HG02623 (cell line): Measurements from ENCODE around the gene UNK.
"Not testable (repeated sequence)": the region's sequence is repeated elsewhere in the genome, so short reads cannot be mapped to it uniquely, and the experiment has no call there.

Source experiments
- ATAC-seq: cut with Tn5 transposase; IDR thresholded peaks from one replicate; pipeline ENCODE4 v1.9.1; 2021; ENCODE audit warnings: moderate library complexity; ENCODE audit not compliant: unreplicated experiment

UNK gene

DNA sequence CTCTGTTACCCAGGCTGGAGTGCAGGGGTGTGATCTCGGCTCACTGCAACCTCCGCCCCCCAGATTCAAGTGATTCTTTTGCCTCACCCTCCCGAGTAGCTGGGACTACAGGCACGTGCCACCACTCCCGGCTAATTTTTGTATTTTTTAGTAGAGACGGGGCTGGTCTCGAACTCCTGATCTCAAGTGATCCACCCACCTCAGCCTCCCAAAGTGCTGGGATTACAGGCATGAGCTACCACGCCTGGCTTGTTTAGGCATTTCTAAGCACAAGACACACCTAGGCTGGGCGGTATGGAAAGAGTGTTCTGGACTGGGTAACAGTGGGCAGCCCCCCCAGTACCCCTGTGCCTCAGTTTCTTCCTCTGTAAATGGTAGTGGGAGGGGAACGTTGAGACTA lies 85.6 kb downstream of the UNK start:
- not testable (repeated sequence) for ATAC-seq

DNA sequence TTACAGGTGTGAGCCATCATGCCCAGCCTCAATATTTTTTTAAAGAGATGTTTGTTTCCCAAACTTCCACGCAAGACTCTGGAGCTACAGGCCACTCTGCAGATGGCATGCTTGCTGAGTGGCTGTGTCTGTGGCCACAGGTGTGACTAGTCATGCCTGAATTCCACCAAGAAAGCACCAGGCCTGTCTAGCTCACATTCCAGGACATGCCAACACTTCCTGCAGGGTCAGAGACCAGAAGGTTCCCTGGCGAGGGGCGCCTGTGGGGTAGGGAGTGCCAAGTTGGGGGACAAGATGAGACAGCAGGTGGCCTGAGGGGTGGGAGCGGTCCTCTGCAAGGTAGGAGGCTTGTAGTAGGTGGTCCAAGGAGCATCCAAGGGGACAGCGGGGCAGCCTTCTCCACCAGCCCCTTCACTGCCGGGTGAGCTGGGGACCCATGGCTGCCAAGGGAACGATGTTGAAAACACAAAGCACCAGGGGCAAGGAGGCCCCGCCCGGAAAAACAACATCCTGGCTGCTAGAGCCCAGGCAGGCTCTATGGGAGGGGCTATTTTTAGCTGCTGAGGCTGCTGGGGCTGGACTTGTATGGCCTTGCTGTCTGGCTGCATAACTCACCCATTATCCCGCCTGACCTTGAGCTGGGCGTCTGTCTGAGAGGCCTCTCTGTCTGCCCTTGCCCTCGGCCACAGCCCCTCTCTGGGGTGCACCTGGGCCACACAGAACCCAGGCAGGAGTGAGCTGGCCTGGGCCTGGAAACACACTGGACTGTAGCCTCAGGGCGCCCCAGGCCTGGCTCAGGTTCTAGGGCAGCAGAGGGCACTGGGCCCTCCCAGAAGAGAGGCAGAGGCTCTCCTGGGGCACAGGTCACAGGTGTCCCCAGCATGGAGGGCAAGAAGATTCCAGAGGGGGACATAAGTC lies 88.1 kb downstream of the UNK start:
- ATAC-seq, result no peak

DNA sequence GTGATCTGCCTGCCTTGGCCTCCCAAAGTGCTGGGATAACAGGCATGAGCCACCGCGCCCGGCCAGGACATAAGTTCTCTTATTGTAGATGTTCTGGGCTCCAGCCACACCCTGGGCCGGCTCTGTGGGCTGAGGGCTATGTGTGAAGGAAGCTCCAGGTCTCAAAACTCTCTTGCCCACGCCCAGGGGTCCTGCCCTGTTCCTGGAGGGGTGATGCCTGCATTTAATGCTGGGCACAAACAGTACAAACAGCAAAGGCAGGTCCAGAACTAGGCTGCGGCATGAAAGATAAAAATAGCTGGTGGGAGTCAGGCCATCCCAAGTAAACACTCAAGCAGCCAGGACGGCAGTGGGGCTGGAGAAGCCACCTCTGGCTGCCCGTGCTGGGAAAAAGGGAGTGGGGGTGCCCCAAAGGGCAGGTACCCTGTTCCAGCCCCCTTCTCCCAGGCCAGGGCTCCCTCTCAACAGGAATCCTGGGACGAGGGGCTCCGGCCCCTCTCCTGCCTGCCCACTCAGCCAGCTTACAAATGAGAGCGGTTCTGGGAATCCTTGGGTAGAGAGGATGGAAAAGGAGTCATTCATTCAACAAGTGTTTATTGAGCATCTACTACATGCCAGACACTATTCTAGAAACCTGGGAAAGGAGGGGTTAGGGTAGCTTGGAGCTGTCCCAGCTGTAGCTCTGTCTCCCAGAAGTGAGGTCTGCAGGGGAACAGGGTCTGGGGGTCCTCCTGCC lies 89.1 kb downstream of the UNK start:
- ATAC-seq, result no peak

DNA sequence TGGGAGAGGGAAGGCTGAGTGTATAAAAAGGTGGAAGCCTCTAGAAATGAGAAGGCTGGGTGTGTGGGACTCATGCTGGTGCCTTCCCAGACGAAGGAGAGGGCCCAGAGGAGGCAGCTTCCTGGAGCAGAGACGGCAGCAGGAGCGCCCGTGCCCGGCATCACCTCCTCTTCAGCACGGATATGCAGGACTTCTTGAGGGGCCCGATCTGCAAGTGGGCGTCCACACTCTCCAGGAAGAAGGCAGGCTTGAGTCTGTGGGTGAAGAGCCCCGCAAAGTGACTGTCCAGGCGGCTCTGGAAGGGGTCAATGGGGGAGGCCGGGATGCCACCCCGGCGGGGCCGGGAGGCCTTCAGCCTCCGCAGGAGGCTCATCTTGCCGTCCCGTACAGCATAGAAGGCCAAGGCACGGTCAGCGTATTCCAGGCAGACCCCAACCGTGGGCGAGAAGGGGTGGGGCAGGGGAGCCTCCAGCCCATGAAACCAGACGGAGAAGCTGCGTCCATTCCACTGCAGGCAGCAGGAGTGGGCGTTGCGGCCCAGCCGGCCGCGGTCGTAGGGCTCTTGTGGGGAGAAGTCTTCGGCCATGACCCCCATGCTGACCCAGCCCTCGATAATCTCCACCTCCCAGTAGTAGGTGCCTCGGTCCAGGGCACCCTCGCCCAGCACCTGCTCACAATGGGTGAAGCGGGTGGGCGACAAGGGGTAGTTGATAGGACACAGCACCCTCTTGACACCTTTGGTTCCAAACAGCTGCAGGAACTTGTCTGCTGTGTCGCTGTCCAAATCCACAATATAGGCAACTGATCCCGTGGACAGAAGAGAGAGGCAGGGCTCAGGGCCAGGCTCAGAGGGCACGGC lies 89.9 kb downstream of the UNK start:
- no peak for ATAC-seq
